Measurements from ENCODE around the gene CFAP97D2. TPM values are rescaled to one million over a fixed set of nuclear protein-coding genes. Genes with fewer than 3 reads are reported as not detected.

The CFAP97D2 gene
- total and polyA plus RNA-seq, 8 donors = 0.75 to 5.8 (median 3.1) TPM

DNA sequence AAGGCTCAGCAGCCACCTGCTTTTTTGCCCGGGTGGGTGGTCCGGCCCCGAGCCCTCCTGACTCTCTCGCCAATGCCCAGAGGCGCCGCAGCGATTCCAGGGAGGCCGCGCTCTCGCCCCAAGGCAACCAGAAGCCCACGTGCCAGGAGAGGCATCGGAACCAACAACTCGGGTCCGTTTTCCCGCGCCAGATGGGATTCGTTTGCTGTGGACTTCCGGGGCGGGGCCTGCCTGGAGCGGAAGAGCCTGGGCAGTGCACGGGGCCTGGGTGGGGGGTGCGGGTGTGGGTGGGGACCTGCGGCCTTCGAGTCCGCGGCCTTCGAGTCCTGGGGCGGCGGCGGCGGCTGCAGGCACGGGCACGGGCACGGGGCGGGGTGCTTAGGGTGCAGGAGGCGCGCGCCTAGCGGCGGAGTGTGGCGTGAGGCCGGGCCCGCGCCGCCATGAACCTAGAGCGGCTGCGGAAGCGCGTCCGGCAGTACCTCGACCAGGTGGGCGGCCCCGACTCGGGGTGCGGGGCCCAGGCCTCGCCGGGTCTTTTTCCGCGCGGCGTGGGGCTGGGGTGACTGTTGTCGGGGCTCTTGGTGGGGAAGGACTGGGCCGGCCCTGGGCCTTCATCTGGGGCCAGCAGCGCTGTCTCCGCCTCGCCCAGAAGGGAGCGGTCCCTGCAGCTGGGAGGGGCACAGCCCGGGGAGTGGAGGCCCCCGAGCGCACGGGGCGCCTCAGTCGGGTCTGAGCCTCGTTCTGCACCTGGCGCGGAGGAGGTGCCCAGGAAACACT lies 55.8 kb downstream of the CFAP97D2 start, which contains the start of gene CDC16:
Gene CDC16, plus strand, starts transcription at position 253 of the 777 bp plus-strand sequence. Its CDS starts 188 bp downstream, at position 441.
- Histone ChIP-seq H3K9me3 (no peaks in the 10 kb centered on the region), H3K4me1 (peaks cover 5 to 10% (median 8%) of the 10 kb centered on the region in 3 donors), H3K27me3 (no peaks in the 10 kb centered on the region), H3K4me3 (peak within 1 kb of the TSS; percentile 85 to 95 (median 94)), H3K27ac (peak within 1 kb of the TSS; percentile 76 to 83 (median 80)), H3K36me3 (peaks cover 3 to 32% (median 6%) of the 10 kb centered on the region in 3 donors)
- WGBS, 2 donors = 1% methylated on average over 59 to 76 of the region's 76 CpGs
- no peak for FAIRE-seq
- DNase-seq = peak; percentile 90 to 97 (median 92)
- TF ChIP-seq, protein P1, sequence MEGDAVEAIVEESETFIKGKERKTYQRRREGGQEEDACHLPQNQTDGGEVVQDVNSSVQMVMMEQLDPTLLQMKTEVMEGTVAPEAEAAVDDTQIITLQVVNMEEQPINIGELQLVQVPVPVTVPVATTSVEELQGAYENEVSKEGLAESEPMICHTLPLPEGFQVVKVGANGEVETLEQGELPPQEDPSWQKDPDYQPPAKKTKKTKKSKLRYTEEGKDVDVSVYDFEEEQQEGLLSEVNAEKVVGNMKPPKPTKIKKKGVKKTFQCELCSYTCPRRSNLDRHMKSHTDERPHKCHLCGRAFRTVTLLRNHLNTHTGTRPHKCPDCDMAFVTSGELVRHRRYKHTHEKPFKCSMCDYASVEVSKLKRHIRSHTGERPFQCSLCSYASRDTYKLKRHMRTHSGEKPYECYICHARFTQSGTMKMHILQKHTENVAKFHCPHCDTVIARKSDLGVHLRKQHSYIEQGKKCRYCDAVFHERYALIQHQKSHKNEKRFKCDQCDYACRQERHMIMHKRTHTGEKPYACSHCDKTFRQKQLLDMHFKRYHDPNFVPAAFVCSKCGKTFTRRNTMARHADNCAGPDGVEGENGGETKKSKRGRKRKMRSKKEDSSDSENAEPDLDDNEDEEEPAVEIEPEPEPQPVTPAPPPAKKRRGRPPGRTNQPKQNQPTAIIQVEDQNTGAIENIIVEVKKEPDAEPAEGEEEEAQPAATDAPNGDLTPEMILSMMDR (IDR thresholded peaks at IDR 0.05) = peak in 2 of 4 donors; percentile 13 to 35
- intact Hi-C loops (cut with DNase I) = no loop called here
- ATAC-seq = peak; percentile 95 to 98 (median 96)

DNA sequence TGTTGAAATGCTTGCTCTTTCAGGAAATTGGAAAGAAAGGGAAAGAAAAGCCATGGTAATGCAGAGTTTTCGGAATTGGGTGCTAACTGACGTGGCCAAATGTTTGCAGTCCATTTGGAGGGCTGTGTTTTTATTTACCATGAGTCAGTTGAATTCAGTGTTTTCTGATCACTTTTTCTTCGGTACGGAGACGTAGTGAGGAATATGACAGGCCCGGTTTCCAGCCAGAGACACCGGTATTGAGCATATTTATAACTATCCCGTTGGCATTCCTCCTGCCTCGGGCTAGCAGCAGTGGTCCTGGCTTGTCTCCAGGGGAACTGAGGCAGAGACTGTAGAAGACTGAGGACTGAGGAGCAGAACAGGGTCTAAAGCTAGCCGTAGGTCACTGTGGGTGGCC lies 56.6 kb downstream of the CFAP97D2 start:
- Histone ChIP-seq H3K27me3 (no peaks in the 10 kb centered on the region), H3K9me3 (no peaks in the 10 kb centered on the region), H3K4me1 (peaks cover 5 to 10% (median 8%) of the 10 kb centered on the region in 3 donors), H3K36me3 (peaks cover 3 to 41% (median 15%) of the 10 kb centered on the region in 3 donors), H3K27ac (peak overlapping the region in 2 of 4 donors; percentile 77 to 82), H3K4me3 (peak overlapping the region; percentile 85 to 95 (median 94))
- DNase-seq (peak in 1 of 6 donors; percentile 28), FAIRE-seq (no peak), ATAC-seq (peak in 1 of 4 donors; percentile 4)
- TF ChIP-seq, protein P1 (IDR thresholded peaks at IDR 0.05) = no peak
- 1 to 4% methylated on average over 10 of the region's 10 CpGs for WGBS, 2 donors
- intact Hi-C loops (cut with DNase I) = no loop called here

DNA sequence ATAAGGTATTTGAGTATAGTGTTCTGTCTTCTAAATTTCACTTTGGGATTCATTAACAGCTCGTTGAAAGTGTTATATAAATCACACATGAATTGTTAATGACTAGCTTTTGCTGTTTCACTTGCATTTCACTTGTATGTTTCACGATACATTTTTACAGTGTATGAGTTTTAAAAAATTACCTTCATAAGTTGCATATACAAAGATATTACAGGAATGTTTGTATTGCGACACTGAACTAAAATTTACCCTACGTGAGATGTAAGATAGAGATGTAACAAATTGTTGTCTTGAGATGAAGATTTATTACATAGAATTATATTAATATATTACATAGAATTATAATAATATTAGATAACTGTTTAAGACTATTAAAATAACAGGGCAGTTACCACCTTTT lies 57.2 kb downstream of the CFAP97D2 start:
- DNase-seq (no peak), FAIRE-seq (peak; percentile 29), ATAC-seq (no peak)
- intact Hi-C loops (cut with DNase I) = no loop called here
- H3K4me1 ChIP-seq = peaks cover 5 to 10% (median 8%) of the 10 kb centered on the region in 3 donors
- no peaks in the 10 kb centered on the region for H3K27me3 ChIP-seq
- 41 to 50% methylated on average over 4 of the region's 4 CpGs for WGBS, 2 donors
- TF ChIP-seq, protein P1 (IDR thresholded peaks at IDR 0.05) = no peak
- H3K9me3 ChIP-seq = no peaks in the 10 kb centered on the region
- peaks cover 3 to 45% (median 18%) of the 10 kb centered on the region in 3 donors for H3K36me3 ChIP-seq
- H3K27ac ChIP-seq = no peak overlapping the region
- peak overlapping the region in 3 of 4 donors; percentile 85 to 95 (median 94) for H3K4me3 ChIP-seq

DNA sequence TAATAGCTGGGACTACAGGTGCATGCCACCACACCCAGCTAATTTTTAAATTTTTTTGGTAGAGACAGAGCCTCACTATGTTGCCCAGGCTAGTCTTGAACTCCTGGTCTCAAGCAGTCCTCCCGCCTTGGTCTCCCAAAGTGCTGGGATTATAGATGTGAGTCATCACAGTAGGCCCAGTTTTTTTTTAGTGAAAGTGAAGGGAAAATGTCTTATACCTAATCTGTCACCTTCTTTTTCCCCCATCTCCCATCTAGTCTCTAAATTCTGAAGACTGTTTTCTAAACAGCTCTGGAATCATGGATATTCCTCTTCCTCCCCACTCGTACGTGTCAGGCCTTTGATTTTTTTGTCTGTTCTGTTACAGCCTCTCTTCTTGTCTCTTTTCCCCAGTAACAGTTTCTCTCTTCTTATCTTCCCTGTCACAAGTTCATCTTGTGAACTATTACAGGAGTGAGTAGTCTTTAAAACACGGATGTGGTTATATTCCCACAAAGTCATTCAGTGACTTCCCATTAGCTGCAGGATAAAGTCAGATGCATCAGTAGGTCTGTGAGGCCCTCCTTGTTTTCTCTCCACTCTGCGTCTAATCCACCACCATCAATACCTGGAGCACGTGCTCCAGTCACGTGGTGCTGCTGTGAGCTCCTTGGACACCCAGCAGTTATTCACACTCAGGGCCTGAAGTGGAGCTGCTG lies 58.5 kb downstream of the CFAP97D2 start:
- H3K36me3 ChIP-seq = peaks cover 3 to 58% (median 29%) of the 10 kb centered on the region in 3 donors
- whole genome bisulfite sequencing, 2 donors = 86 to 90% methylated on average over 7 of the region's 7 CpGs
- TF ChIP-seq, protein P1 (IDR thresholded peaks at IDR 0.05) = no peak
- peak in 1 of 6 donors; percentile 2 for DNase-seq
- ATAC-seq = no peak
- H3K27ac ChIP-seq = no peak overlapping the region
- no peak overlapping the region for H3K4me3 ChIP-seq
- no peaks in the 10 kb centered on the region for H3K27me3 ChIP-seq
- FAIRE-seq = no peak
- intact Hi-C loops (cut with DNase I) = no loop called here
- H3K9me3 ChIP-seq = no peaks in the 10 kb centered on the region
- peaks cover 5 to 10% (median 8%) of the 10 kb centered on the region in 3 donors for H3K4me1 ChIP-seq
